ENCODE results near the gene TRMT10A. TPM values are rescaled to one million over a fixed set of nuclear protein-coding genes. Genes with fewer than 3 reads are reported as not detected.

Gene TRMT10A
- total RNA-seq, 1 donor from 2014 or later, result 7.4 TPM

DNA sequence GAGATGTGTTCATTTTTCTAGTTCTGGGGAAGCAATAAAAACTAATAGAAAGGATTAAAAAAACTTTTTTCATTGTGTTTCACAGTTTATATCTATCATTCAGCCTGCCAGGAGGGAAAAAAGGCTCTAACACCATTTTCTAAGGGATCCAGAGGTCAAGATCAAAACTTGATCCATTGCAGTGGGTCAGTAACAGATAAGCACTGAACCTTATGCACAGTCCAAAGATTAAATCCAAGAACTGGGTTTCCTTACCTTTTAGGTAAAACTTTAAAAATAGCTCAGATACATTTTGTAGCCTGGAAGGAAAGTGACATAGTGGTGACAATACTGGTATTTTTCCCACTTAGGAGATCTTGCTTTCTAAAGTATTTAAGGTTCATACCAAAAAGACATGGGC is 23.5 kb upstream of the TRMT10A start:
- H3K27me3 Mint-ChIP-seq, result peaks cover 12% of the 10 kb centered on the region
- H3K36me3 Mint-ChIP-seq, result no peaks in the 10 kb centered on the region
- no peak overlapping the region for H3K4me3 Mint-ChIP-seq
- no peaks in the 10 kb centered on the region for H3K4me1 Mint-ChIP-seq (ENCODE audit: unreplicated experiment)
- DNase-seq (ENCODE audit: extremely low spot score, unreplicated experiment), result no peak
- no peak overlapping the region for H3K27ac Mint-ChIP-seq
- no peaks in the 10 kb centered on the region for H3K9me3 Mint-ChIP-seq
- TF ChIP-seq, protein P1, sequence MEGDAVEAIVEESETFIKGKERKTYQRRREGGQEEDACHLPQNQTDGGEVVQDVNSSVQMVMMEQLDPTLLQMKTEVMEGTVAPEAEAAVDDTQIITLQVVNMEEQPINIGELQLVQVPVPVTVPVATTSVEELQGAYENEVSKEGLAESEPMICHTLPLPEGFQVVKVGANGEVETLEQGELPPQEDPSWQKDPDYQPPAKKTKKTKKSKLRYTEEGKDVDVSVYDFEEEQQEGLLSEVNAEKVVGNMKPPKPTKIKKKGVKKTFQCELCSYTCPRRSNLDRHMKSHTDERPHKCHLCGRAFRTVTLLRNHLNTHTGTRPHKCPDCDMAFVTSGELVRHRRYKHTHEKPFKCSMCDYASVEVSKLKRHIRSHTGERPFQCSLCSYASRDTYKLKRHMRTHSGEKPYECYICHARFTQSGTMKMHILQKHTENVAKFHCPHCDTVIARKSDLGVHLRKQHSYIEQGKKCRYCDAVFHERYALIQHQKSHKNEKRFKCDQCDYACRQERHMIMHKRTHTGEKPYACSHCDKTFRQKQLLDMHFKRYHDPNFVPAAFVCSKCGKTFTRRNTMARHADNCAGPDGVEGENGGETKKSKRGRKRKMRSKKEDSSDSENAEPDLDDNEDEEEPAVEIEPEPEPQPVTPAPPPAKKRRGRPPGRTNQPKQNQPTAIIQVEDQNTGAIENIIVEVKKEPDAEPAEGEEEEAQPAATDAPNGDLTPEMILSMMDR (conservative IDR thresholded peaks at IDR 0.05), result no peak

DNA sequence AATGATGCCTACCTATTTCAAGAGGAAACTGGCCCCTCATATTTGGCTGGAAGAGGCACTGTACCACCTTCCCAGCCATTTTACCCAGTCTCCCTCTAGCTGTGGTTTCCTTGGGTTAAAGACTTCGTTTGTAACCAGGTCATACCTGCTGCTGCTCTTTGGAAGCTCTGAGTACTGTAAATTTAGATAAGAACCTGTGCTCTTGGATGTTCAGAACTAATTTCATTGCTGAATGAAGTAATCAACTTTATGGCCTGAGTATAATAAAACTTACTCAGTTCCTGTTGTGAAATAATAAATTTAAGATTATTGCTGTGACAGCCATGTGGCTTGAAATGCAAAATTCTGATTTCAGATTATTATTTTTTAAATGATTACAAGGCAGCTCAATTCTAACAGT is 23.0 kb upstream of the TRMT10A start:
- Mint-ChIP-seq H3K36me3 (no peaks in the 10 kb centered on the region), H3K4me3 (no peak overlapping the region), H3K27ac (no peak overlapping the region), H3K9me3 (no peaks in the 10 kb centered on the region), H3K4me1 (ENCODE audit: unreplicated experiment) (no peaks in the 10 kb centered on the region), H3K27me3 (peaks cover 16% of the 10 kb centered on the region)
- no peak for DNase-seq (ENCODE audit: extremely low spot score, unreplicated experiment)
- TF ChIP-seq, protein P1 (conservative IDR thresholded peaks at IDR 0.05), result no peak

DNA sequence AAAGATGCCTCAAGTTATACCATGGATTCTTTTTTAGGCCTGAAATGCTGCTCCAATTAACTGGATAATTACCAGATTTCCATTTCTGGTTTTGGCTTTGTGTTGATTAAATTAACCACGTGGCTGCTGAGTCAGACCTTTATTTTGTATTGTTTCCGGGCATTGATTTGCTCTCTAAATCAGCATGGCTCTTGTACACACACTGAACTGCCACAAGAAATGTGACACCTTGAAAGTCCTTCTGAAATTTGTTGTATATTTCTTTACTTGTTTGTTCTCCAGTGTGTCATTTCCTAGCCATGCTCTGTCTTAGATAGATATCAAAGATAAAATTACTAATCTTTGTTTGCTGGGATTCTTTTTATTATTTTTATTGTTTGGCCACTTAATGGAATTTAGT is 22.5 kb upstream of the TRMT10A start:
- TF ChIP-seq, protein P1 (conservative IDR thresholded peaks at IDR 0.05), result no peak
- Mint-ChIP-seq H3K9me3 (no peaks in the 10 kb centered on the region), H3K4me3 (no peak overlapping the region), H3K36me3 (no peaks in the 10 kb centered on the region), H3K27me3 (peaks cover 16% of the 10 kb centered on the region), H3K4me1 (ENCODE audit: unreplicated experiment) (no peaks in the 10 kb centered on the region), H3K27ac (no peak overlapping the region)
- no peak for DNase-seq (ENCODE audit: extremely low spot score, unreplicated experiment)

DNA sequence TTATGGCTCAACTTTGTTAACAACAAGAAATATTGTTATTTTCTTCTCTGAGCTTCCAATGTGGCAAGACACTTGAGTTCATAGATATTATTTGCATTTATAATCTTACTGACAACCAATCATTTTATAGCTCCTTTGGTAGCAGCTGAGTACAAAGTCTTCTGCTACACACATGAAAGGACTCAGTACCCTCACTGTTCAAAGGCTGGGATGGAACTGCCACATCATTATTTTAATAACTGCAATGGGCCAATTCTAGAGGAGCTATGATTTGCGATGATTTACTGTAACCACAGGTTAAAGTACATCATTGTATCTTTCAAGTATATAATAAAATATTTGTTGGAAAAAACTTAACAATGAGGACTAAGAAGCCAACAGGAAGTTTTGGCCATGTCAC is 21.7 kb upstream of the TRMT10A start:
- H3K27me3 Mint-ChIP-seq, result peaks cover 19% of the 10 kb centered on the region
- TF ChIP-seq, protein P1 (conservative IDR thresholded peaks at IDR 0.05), result no peak
- no peaks in the 10 kb centered on the region for H3K9me3 Mint-ChIP-seq
- no peak overlapping the region for H3K27ac Mint-ChIP-seq
- H3K4me3 Mint-ChIP-seq, result no peak overlapping the region
- no peaks in the 10 kb centered on the region for H3K4me1 Mint-ChIP-seq (ENCODE audit: unreplicated experiment)
- DNase-seq (ENCODE audit: extremely low spot score, unreplicated experiment), result no peak
- H3K36me3 Mint-ChIP-seq, result no peaks in the 10 kb centered on the region

DNA sequence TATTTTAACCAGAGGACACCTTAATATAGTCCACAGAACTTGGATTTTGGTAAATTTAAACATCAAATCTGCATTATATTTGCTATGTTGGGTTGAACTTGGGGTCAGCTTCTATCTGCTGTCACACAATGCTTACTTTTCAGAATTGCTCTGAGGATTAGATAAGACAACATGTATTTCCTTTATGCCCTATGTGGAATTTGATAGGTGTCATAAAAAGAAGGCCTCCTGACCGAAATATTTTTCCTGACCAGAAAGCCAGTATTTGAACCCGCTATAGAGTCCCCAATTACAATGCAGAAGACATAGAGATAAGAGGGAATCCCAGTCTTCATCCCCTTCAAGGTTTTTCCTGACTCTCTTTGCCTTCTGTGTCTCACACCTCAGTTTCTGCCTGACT is 14.9 kb upstream of the TRMT10A start:
- TF ChIP-seq, protein P1 (conservative IDR thresholded peaks at IDR 0.05), result no peak
- no peaks in the 10 kb centered on the region for H3K9me3 Mint-ChIP-seq
- no peak for DNase-seq (ENCODE audit: extremely low spot score, unreplicated experiment)
- no peaks in the 10 kb centered on the region for H3K4me1 Mint-ChIP-seq (ENCODE audit: unreplicated experiment)
- H3K27me3 Mint-ChIP-seq, result peaks cover 30% of the 10 kb centered on the region
- H3K36me3 Mint-ChIP-seq, result no peaks in the 10 kb centered on the region
- H3K4me3 Mint-ChIP-seq, result no peak overlapping the region
- H3K27ac Mint-ChIP-seq, result no peak overlapping the region
